ENCODE measurements around the gene NTM.

Gene NTM

GRCh38 chr11:131980888-131981668 is 610.7 kb downstream of the NTM start:
- Histone ChIP-seq H3K4me1 (ENCODE audit: control insufficient read depth, low read length) (no peaks in the 10 kb centered on the region), H3K4me2 (ENCODE audit: low read length) (no peak overlapping the region), H3K9me2 (replicated peaks; ENCODE audit: control insufficient read depth, low read length) (no peaks in the 10 kb centered on the region), H3F3A (ENCODE audit: control insufficient read depth, insufficient read depth) (no peaks in the 10 kb centered on the region), H3K36me3 (ENCODE audit: control insufficient read depth, low read length) (no peaks in the 10 kb centered on the region), H3K27ac (ENCODE audit: low read depth, low read length) (no peak overlapping the region), H3K79me2 (ENCODE audit: control insufficient read depth, low read length) (no peaks in the 10 kb centered on the region), H3K27me3 (ENCODE audit: control insufficient read depth, low read length) (no peaks in the 10 kb centered on the region), H3K9me3 (ENCODE audit: control insufficient read depth, insufficient read depth, low read length) (no peaks in the 10 kb centered on the region), H3K4me3 (ENCODE audit: low read length) (no peak overlapping the region), H4K20me1 (ENCODE audit: control insufficient read depth, insufficient read depth, low read depth, low read length) (no peaks in the 10 kb centered on the region)
- TF ChIP-seq CTCF (IDR thresholded peaks at IDR 0.05; ENCODE audit: low read depth, low read length, poor library complexity, severe bottlenecking) (no peak), EZH2phosphoT487 (IDR thresholded peaks at IDR 0.05; ENCODE audit: borderline replicate concordance, low read length) (no peak)

GRCh38 chr11:131982154-131982553 is 611.7 kb downstream of the NTM start:
- Histone ChIP-seq H3K9me2 (replicated peaks; ENCODE audit: control insufficient read depth, low read length) (no peaks in the 10 kb centered on the region), H3K36me3 (ENCODE audit: control insufficient read depth, low read length) (no peaks in the 10 kb centered on the region), H3F3A (ENCODE audit: control insufficient read depth, insufficient read depth) (no peaks in the 10 kb centered on the region), H3K4me1 (ENCODE audit: control insufficient read depth, low read length) (no peaks in the 10 kb centered on the region), H3K79me2 (ENCODE audit: control insufficient read depth, low read length) (no peaks in the 10 kb centered on the region), H3K27ac (ENCODE audit: low read depth, low read length) (no peak overlapping the region), H3K27me3 (ENCODE audit: control insufficient read depth, low read length) (no peaks in the 10 kb centered on the region), H4K20me1 (ENCODE audit: control insufficient read depth, insufficient read depth, low read depth, low read length) (no peaks in the 10 kb centered on the region), H3K9me3 (ENCODE audit: control insufficient read depth, insufficient read depth, low read length) (no peaks in the 10 kb centered on the region), H3K4me2 (ENCODE audit: low read length) (no peak overlapping the region), H3K4me3 (ENCODE audit: low read length) (no peak overlapping the region)
- TF ChIP-seq EZH2phosphoT487 (IDR thresholded peaks at IDR 0.05; ENCODE audit: borderline replicate concordance, low read length) (no peak), CTCF (IDR thresholded peaks at IDR 0.05; ENCODE audit: low read depth, low read length, poor library complexity, severe bottlenecking) (no peak)

- Histone ChIP-seq H3K4me1 (ENCODE audit: control insufficient read depth, low read length) (no peaks in the 10 kb centered on the region), H3K4me3 (ENCODE audit: low read length) (no peak overlapping the region), H3K27ac (ENCODE audit: low read depth, low read length) (no peak overlapping the region), H4K20me1 (ENCODE audit: control insufficient read depth, insufficient read depth, low read depth, low read length) (no peaks in the 10 kb centered on the region), H3K9me3 (ENCODE audit: control insufficient read depth, insufficient read depth, low read length) (no peaks in the 10 kb centered on the region), H3K27me3 (ENCODE audit: control insufficient read depth, low read length) (no peaks in the 10 kb centered on the region), H3K79me2 (ENCODE audit: control insufficient read depth, low read length) (no peaks in the 10 kb centered on the region), H3K4me2 (ENCODE audit: low read length) (no peak overlapping the region), H3F3A (ENCODE audit: control insufficient read depth, insufficient read depth) (no peaks in the 10 kb centered on the region), H3K36me3 (ENCODE audit: control insufficient read depth, low read length) (no peaks in the 10 kb centered on the region), H3K9me2 (replicated peaks; ENCODE audit: control insufficient read depth, low read length) (no peaks in the 10 kb centered on the region; the same call in 1 of the 2 replicates)
- no peak for TF ChIP-seq CTCF (IDR thresholded peaks at IDR 0.05; ENCODE audit: low read depth, low read length, poor library complexity, severe bottlenecking)
- TF ChIP-seq EZH2phosphoT487 (IDR thresholded peaks at IDR 0.05; ENCODE audit: borderline replicate concordance, low read length) = no peak
Observed at GRCh38 chr11:131985846-131986301, 615.5 kb downstream of the NTM start.
